Muscle layer of duodenum (tissue), 2 donors: ENCODE measurements around the gene OS9.

Experiments used
- H3K27ac ChIP-seq: one replicate; pipeline ENCODE4 v1.7.0; 2013; ENCODE audit warnings: mild to moderate bottlenecking, low read length
- H3K27me3 ChIP-seq: one replicate; pipeline ENCODE4 v1.7.0; 2013; ENCODE audit warnings: low read depth, mild to moderate bottlenecking, control low read depth, low read length
- H3K36me3 ChIP-seq, 2 donors: one replicate each; pipeline ENCODE4 v1.7.0; 2013; ENCODE audit warnings: low read length in 2 of 2, control low read depth in 1 of 2, mild to moderate bottlenecking in 1 of 2; ENCODE audit not compliant: insufficient read depth in 2 of 2, control insufficient read depth in 1 of 2
- H3K4me1 ChIP-seq, 2 donors: one replicate each; pipeline ENCODE4 v1.7.0; 2013; ENCODE audit warnings: low read length in 2 of 2, mild to moderate bottlenecking in 2 of 2, control low read depth in 1 of 2, moderate library complexity in 1 of 2; ENCODE audit not compliant: insufficient read depth in 2 of 2, control insufficient read depth in 1 of 2
- H3K4me3 ChIP-seq, 2 donors: one replicate each; pipeline ENCODE4 v1.7.0; 2013; ENCODE audit warnings: low read length in 2 of 2, low read depth in 1 of 2, mild to moderate bottlenecking in 1 of 2
- H3K9me3 ChIP-seq, 2 donors: one replicate each; pipeline ENCODE4 v1.7.0; 2013; ENCODE audit warnings: low read length in 2 of 2, control low read depth in 1 of 2, mild to moderate bottlenecking in 1 of 2; ENCODE audit not compliant: control insufficient read depth in 1 of 2
- donor health status: healthy.

Gene OS9

DNA sequence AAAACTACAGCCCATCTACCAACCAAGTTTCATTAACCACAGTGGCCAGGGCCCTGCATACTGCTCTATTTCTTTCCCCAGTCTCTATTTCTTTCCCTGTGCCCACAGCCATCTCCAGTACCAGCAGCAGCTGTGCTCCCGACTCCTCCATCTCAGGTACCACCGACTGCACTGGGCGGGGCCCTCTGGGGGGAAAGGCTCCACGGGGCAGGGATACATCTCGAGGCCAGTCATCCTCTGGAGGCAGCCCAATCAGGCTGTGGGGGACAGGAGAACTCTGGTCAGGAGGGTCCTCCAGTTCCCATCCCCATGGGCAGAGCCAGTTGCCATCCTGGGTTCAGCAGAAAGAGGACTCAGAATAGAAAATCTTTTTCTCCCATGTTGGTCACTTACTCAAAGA, 55.1 kb downstream of the OS9 start:
- peaks cover 19 to 39% of the 10 kb centered on the region in 2 donors for H3K36me3 ChIP-seq
- H3K4me1 ChIP-seq = peaks cover 22 to 25% of the 10 kb centered on the region in 2 donors
- no peaks in the 10 kb centered on the region for H3K27me3 ChIP-seq

GRCh38 chr12:57750561-57751431, 56.9 kb downstream of the OS9 start:
- Histone ChIP-seq H3K27me3 (no peaks in the 10 kb centered on the region), H3K4me1 (peaks cover 21 to 29% of the 10 kb centered on the region in 2 donors), H3K36me3 (peaks cover 19 to 39% of the 10 kb centered on the region in 2 donors), H3K4me3 (peak overlapping the region; percentile 83 to 91), H3K9me3 (no peaks in the 10 kb centered on the region), H3K27ac (peak overlapping the region; percentile 90)

More for the DNA sequence above, 55.1 kb downstream of the OS9 start:
- no peak overlapping the region for H3K27ac ChIP-seq
- H3K4me3 ChIP-seq = no peak overlapping the region
- H3K9me3 ChIP-seq = no peaks in the 10 kb centered on the region

DNA sequence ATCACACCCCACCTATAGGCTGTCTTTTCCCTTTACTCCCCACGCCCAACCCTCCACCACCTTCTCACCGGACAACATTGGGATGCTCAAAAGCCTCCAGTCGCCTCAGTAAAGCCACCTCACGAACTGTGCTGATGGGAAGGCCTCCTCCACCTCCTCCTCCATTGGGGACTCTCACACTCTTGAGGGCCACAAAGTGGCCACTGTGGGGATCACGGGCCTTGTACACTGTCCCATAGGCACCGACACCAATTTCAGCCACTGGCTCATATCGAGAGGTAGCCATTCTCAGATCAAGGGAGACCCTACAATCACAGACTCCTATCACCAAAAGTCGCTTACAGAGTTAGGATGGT, 57.5 kb downstream of the OS9 start:
- no peaks in the 10 kb centered on the region for H3K27me3 ChIP-seq
- no peaks in the 10 kb centered on the region for H3K9me3 ChIP-seq
- H3K4me3 ChIP-seq = peak overlapping the region; percentile 83 to 91
- peaks cover 16 to 32% of the 10 kb centered on the region in 2 donors for H3K4me1 ChIP-seq
- peak overlapping the region; percentile 90 for H3K27ac ChIP-seq
- peaks cover 19 to 38% of the 10 kb centered on the region in 2 donors for H3K36me3 ChIP-seq

DNA sequence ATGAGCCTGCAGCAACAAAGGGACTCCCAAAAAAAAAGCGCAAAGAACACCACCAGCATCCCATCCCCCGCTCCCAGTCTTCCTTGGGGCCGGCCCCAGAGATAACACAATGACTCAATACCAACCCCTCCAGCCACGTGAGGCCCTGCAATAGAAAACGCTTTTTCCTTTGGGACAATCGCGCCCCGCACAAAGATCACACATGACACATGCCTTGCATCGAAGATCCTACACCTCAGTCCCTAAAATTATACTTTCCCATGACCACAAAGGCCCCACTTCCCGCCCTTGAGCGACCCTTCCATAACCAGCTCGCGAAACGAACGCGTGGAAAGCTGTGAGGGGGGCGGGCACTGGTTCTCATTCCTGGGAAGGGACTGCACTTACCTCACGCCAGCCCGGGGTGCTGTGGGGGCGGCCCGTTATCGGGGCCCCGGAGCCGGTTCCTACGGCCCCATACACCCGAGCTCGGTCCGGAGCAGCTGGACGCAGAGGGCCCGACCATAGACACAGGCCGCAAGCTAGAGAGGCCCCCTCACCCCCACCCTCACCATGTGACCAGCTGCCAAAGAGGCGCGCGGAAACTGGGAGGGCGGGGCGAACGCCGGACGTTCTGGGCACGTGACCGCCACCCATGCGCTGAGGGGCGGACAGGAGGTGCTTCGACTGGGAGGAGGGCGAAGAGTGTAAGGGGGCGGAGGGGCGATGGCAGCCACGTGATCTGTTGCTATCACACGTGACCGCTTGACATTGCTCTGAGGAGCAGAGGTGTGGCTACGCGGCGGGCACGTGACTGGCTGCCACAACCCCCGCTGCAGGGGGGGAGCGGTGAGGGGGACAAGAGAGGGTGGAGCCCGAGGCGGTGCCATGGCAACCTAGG, 58.1 kb downstream of the OS9 start, which contains the start of gene CDK4:
CDK4 (minus strand) TSS at position 523 of the 880 bp plus-strand sequence. CDS start 593 bp downstream, outside the sequence.
- no peaks in the 10 kb centered on the region for H3K27me3 ChIP-seq

GRCh38 chr12:57752668-57753000, 58.7 kb downstream of the OS9 start:
- peak overlapping the region; percentile 53 for H3K27ac ChIP-seq
- peaks cover 16 to 38% of the 10 kb centered on the region in 2 donors for H3K4me1 ChIP-seq
- H3K4me3 ChIP-seq = peak overlapping the region; percentile 43 to 83
- H3K27me3 ChIP-seq = no peaks in the 10 kb centered on the region
- peaks cover 8 to 30% of the 10 kb centered on the region in 2 donors for H3K36me3 ChIP-seq
- H3K9me3 ChIP-seq = no peaks in the 10 kb centered on the region

More for the DNA sequence above, 58.1 kb downstream of the OS9 start, which contains the start of gene CDK4:
- H3K36me3 ChIP-seq = peaks cover 12 to 32% of the 10 kb centered on the region in 2 donors
- no peaks in the 10 kb centered on the region for H3K9me3 ChIP-seq
- peak within 1 kb of the TSS; percentile 83 to 91 for H3K4me3 ChIP-seq
- H3K27ac ChIP-seq = peak within 1 kb of the TSS; percentile 90
- H3K4me1 ChIP-seq = peaks cover 16 to 38% of the 10 kb centered on the region in 2 donors

- peak overlapping the region in 1 of 2 donors; percentile 72 for H3K4me3 ChIP-seq
- H3K27ac ChIP-seq = no peak overlapping the region
Observed at GRCh38 chr12:57753756-57754337, 59.9 kb downstream of the OS9 start.

GRCh38 chr12:57754411-57755193, 60.7 kb downstream of the OS9 start, which contains the start of gene MARCHF9:
MARCHF9 (plus strand) TSS chr12:57755103; CDS start chr12:57755529, 426 bp downstream.
- H3K9me3 ChIP-seq = no peaks in the 10 kb centered on the region
- peaks cover 10 to 31% of the 10 kb centered on the region in 2 donors for H3K36me3 ChIP-seq
- no peak within 1 kb of the TSS for H3K27ac ChIP-seq
- H3K4me3 ChIP-seq = peak within 1 kb of the TSS; percentile 63 to 72
- H3K4me1 ChIP-seq = peaks cover 16 to 38% of the 10 kb centered on the region in 2 donors
- H3K27me3 ChIP-seq = no peaks in the 10 kb centered on the region

More at GRCh38 chr12:57753756-57754337, 59.9 kb downstream of the OS9 start:
- Histone ChIP-seq H3K9me3 (no peaks in the 10 kb centered on the region), H3K4me1 (peaks cover 16 to 38% of the 10 kb centered on the region in 2 donors), H3K27me3 (no peaks in the 10 kb centered on the region), H3K36me3 (peaks cover 16 to 31% of the 10 kb centered on the region in 2 donors)

DNA sequence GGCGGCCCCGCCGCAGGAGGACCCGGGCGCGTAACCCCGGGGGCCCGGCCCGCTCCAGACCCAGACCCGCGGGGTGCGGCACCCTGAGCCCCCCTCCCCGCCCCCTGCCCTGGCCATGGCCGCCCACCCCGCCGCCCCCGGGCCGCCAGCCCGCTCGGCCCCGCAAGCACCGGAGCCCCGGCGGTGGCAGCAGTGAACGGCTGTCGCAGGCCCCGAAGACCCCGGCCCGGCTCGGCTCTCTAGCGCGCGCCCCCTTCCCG, 61.2 kb downstream of the OS9 start:
- Histone ChIP-seq H3K36me3 (peaks cover 10 to 30% of the 10 kb centered on the region in 2 donors), H3K27ac (no peak overlapping the region), H3K4me1 (peaks cover 16 to 38% of the 10 kb centered on the region in 2 donors), H3K9me3 (no peaks in the 10 kb centered on the region), H3K27me3 (no peaks in the 10 kb centered on the region), H3K4me3 (peak overlapping the region in 1 of 2 donors; percentile 72)

DNA sequence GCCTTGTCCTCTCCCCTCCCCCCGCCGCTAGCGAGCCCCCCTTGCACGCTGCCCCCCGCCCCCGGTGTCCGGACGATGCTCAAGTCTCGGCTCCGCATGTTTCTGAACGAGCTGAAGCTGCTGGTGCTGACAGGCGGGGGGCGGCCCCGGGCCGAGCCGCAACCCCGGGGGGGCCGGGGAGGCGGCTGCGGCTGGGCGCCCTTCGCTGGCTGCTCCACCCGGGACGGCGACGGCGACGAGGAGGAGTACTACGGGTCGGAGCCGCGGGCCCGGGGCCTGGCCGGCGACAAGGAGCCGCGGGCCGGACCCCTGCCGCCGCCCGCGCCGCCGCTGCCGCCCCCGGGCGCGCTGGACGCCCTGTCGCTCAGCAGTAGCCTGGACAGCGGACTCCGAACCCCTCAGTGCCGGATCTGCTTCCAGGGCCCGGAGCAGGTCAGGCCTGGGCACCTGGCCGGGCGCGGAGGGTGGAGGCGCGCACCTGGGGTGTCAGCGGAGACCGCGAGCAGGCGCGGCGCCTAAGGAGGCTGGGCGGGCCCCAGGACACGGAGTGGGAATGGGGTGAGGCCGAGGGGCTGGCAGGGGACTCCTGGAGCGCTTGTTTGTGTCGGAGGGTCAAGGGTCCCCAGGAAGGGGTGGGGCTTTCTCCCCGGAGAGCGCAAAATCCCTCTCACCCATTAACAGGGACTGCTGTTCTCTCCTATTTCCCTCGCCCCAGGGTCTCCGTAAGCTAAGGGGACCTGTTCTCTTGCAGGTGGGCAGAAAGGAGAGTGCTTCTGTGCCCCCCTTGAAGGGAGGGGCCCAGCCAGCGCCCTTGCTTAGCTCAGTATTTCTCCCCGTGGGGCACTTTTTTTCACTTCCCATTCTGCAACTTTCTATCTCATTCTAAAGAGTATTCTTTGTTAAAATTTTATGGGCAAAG, 61.8 kb downstream of the OS9 start:
- H3K27ac ChIP-seq = no peak overlapping the region

More for the DNA sequence above, 61.8 kb downstream of the OS9 start:
- no peaks in the 10 kb centered on the region for H3K9me3 ChIP-seq
- peak overlapping the region; percentile 60 to 72 for H3K4me3 ChIP-seq
- H3K4me1 ChIP-seq = peaks cover 16 to 35% of the 10 kb centered on the region in 2 donors
- no peaks in the 10 kb centered on the region for H3K27me3 ChIP-seq
- peaks cover 10 to 24% of the 10 kb centered on the region in 2 donors for H3K36me3 ChIP-seq
